Measurements from ENCODE around the gene BOD1L1.

BOD1L1 gene

DNA sequence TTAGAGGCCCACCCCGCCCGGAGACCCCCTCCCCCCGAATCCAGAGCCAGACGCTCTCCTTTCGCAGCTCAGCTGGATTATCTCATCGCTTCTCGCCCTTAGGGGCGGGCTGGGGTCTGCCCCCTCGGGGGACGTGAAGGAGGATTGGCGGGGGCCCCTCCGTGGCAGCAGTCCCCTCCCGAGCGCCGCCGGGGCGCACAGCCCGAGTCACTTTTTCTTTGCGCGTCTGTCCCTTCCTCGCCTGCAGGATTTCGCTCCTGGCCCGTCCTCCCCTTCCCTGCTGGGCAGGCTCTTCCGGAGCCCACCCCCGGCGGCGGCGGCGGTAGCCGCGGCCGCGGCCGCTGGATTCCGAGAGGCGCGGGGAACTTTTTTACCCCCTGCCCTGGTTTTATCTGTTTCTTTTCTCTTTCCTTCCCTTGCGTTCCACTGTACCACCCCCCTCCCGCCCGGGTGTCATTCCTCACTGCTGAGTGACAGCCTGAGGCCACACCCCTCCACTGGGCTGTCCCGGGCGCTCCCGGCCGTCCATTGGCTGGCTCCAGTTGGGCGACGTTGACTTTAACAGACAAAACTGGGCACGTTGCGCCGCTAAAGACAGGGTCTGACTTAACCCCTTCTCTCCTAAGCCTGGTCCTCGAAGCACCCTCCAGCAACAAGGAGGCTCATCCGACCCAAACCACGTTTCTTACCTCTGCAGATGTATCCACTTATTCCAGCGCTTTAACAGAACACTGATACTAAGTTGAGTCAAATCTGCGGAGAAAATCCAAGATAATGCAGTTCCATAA, 82.7 kb downstream of the BOD1L1 start (continued):
- TF ChIP-seq ZNF555 (tag by site-specific recombination; conservative IDR thresholded peaks at IDR 0.05) (no peak), ZBTB21 (tag by site-specific recombination; IDR thresholded peaks at IDR 0.05) (no peak), ZNF19 (tag by site-specific recombination; IDR thresholded peaks at IDR 0.05; ENCODE audit: low read depth) (no peak), TRIM28 (IDR thresholded peaks at IDR 0.05; ENCODE audit: borderline replicate concordance, low read length) (peak; percentile 55; the same call in 1 of the 2 replicates), EGR2 (tag by site-specific recombination; IDR thresholded peaks at IDR 0.05; ENCODE audit: low read depth) (no peak), ZSCAN16 (tag by site-specific recombination; IDR thresholded peaks at IDR 0.05) (no peak), SCRT1 (tag by site-specific recombination; IDR thresholded peaks at IDR 0.05; ENCODE audit: borderline replicate concordance) (no peak), HOXD13 (CRISPR knock-in tag; IDR thresholded peaks at IDR 0.05; ENCODE audit: borderline replicate concordance) (no peak), ZNF341 (tag by site-specific recombination; IDR thresholded peaks at IDR 0.05; ENCODE audit: low read depth) (peak; percentile 96)
- TF ChIP-seq, protein P1, sequence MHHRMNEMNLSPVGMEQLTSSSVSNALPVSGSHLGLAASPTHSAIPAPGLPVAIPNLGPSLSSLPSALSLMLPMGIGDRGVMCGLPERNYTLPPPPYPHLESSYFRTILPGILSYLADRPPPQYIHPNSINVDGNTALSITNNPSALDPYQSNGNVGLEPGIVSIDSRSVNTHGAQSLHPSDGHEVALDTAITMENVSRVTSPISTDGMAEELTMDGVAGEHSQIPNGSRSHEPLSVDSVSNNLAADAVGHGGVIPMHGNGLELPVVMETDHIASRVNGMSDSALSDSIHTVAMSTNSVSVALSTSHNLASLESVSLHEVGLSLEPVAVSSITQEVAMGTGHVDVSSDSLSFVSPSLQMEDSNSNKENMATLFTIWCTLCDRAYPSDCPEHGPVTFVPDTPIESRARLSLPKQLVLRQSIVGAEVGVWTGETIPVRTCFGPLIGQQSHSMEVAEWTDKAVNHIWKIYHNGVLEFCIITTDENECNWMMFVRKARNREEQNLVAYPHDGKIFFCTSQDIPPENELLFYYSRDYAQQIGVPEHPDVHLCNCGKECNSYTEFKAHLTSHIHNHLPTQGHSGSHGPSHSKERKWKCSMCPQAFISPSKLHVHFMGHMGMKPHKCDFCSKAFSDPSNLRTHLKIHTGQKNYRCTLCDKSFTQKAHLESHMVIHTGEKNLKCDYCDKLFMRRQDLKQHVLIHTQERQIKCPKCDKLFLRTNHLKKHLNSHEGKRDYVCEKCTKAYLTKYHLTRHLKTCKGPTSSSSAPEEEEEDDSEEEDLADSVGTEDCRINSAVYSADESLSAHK (tag by site-specific recombination; IDR thresholded peaks at IDR 0.05), result peak; percentile 93
- TF ChIP-seq, protein P2, sequence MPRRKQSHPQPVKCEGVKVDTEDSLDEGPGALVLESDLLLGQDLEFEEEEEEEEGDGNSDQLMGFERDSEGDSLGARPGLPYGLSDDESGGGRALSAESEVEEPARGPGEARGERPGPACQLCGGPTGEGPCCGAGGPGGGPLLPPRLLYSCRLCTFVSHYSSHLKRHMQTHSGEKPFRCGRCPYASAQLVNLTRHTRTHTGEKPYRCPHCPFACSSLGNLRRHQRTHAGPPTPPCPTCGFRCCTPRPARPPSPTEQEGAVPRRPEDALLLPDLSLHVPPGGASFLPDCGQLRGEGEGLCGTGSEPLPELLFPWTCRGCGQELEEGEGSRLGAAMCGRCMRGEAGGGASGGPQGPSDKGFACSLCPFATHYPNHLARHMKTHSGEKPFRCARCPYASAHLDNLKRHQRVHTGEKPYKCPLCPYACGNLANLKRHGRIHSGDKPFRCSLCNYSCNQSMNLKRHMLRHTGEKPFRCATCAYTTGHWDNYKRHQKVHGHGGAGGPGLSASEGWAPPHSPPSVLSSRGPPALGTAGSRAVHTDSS (tag by site-specific recombination; IDR thresholded peaks at IDR 0.05), result no peak
- TF ChIP-seq, protein P3, sequence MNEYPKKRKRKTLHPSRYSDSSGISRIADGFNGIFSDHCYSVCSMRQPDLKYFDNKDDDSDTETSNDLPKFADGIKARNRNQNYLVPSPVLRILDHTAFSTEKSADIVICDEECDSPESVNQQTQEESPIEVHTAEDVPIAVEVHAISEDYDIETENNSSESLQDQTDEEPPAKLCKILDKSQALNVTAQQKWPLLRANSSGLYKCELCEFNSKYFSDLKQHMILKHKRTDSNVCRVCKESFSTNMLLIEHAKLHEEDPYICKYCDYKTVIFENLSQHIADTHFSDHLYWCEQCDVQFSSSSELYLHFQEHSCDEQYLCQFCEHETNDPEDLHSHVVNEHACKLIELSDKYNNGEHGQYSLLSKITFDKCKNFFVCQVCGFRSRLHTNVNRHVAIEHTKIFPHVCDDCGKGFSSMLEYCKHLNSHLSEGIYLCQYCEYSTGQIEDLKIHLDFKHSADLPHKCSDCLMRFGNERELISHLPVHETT (tag by site-specific recombination; IDR thresholded peaks at IDR 0.05), result no peak

DNA sequence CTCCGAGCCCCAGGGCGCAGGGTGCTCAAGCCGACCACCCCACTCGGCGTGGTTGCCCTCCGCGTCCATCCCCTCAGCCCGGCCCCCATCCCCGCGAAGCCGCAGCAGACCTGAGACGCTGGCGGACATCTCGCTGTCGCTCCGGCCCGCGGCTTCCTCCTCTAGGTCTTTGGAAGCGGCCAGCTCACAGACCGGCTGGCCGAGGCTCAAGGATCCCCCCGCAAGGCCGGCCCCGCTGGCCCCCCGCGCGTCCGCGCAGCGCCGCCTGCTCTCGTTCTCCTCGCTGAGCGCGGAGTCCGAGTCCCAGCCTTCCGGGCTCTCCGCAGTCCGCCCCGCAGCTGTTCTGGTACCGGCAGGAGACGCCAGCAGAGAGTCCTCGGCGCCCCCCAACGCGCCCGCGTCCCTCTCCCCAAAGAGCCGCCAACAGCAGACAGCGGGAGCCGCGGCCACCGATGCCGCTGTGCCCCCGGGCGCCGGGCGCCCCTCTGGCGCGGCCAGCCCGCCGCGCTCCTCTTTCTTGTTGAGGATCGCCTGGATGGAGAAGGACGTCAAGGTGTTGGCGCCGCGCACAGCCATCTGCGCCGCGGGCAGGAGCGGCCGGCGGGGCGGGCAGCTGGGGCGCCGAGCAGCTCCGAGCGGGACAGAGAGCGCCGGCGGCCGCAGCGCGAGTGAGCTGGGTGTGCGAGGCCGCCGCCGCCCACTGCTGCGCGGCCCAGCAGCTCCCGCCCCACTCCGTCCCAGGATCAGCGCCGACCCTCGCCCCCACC, 83.5 kb downstream of the BOD1L1 start, which contains the start of gene NKX3-2:
TSS of gene NKX3-2 (minus strand) at position 670 of the 767 bp plus-strand sequence. CDS start at position 576, 94 bp downstream.
- TF ChIP-seq ZNF335 (tag by site-specific recombination; conservative IDR thresholded peaks at IDR 0.05) (no peak), GLIS2 (tag by site-specific recombination; IDR thresholded peaks at IDR 0.05) (peak; percentile 27; the same call in 1 of the 2 replicates), ZNF239 (tag by site-specific recombination; IDR thresholded peaks at IDR 0.05) (no peak), SP7 (tag by site-specific recombination; IDR thresholded peaks at IDR 0.05) (no peak), ZNF202 (tag by site-specific recombination; IDR thresholded peaks at IDR 0.05; ENCODE audit: borderline replicate concordance) (peak; percentile 82)
- TF ChIP-seq, protein P4, sequence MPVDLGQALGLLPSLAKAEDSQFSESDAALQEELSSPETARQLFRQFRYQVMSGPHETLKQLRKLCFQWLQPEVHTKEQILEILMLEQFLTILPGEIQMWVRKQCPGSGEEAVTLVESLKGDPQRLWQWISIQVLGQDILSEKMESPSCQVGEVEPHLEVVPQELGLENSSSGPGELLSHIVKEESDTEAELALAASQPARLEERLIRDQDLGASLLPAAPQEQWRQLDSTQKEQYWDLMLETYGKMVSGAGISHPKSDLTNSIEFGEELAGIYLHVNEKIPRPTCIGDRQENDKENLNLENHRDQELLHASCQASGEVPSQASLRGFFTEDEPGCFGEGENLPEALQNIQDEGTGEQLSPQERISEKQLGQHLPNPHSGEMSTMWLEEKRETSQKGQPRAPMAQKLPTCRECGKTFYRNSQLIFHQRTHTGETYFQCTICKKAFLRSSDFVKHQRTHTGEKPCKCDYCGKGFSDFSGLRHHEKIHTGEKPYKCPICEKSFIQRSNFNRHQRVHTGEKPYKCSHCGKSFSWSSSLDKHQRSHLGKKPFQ (tag by site-specific recombination; IDR thresholded peaks at IDR 0.05), result no peak
- H3K36me3 ChIP-seq (ENCODE audit: control insufficient read depth in 2 of 2, insufficient read depth in 1 of 2, low read length in 2 of 2), result peaks cover 0 to 7% of the 10 kb centered on the region in 2 experiments; a peak in 1 of 3 replicates
- no peaks in the 10 kb centered on the region for H3K4me1 ChIP-seq (ENCODE audit: control insufficient read depth, insufficient read depth, low read length)
- ChIA-PET CTCF (interaction anchor here (0.5 to 0.6 kb wide), 3 partner anchors 411 to 437 kb away, joined by 3 to 6 read pairs (median 4); no protein-coding TSS in a partner anchor), POLR2A (interaction anchor here (1.0 kb wide), 1 partner anchor 60 kb away, joined by 5 read pairs; no protein-coding TSS in a partner anchor)
- no peaks in the 10 kb centered on the region for H3K9me3 ChIP-seq (ENCODE audit: control insufficient read depth, insufficient read depth, low read depth, low read length)
- peak within 1 kb of the TSS; percentile 54; the same call in 1 of the 2 replicates for H3K27ac ChIP-seq (ENCODE audit: extremely low read depth, low read depth, low read length)
- peak within 1 kb of the TSS; percentile 57 for H3K4me3 ChIP-seq (ENCODE audit: low read depth, low read length)
